ENCODE data around the gene SKAP1.

The SKAP1 gene

DNA sequence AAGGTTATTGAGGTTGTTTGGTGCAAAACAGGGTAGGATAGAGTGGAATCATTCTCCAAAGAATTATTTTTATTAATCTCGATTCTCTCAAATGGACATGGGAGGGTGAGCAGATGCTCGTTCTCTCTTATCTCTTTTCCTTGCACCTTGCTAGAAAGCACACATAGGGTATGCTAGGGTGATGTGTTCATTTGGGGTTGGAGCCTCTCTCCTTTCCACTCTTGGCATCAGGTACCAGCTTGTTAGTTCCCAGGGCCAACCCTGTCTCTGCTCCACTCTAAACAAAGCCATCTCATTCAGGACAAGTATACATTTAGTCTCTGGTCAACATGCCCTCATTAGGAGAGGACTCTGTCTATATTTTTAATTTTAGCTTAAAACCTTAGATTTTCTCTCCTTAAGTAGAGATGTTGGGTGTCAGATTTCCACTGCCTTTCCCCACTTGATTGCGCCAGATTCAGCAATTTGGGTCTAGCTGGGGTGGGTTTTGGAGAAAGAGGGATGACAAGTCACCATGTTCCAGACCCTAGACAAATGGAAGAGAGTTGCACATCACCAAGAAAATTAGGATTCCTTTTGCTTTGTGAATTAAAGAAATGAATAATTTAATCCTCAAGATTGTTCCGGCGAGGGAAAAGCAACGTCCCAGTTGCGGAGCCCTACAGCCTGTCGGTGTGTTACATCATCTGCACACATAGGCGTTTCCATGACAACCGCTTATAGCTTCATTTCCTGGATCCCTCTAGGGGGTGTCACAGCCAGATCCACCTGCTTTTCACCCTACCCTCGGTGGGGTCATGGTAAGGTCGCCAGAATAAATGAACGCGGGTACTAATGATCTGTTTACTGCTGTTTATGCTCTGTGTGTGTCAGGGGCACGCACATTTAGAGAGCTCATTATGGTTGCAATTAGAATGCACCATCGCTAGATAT lies 280.9 kb downstream of the SKAP1 start:
- Histone ChIP-seq H3K4me1 (ENCODE audit: insufficient read depth, low read length) (peaks cover 12% of the 10 kb centered on the region), H3K27ac (ENCODE audit: low read depth, low read length) (no peak overlapping the region), H3K9ac (ENCODE audit: low read depth, low read length) (no peak overlapping the region), H3K36me3 (ENCODE audit: insufficient read depth, low read length) (no peaks in the 10 kb centered on the region), H3K4me3 (ENCODE audit: low read length) (no peak overlapping the region), H3K27me3 (ENCODE audit: insufficient read depth, low read length) (peaks cover 7% of the 10 kb centered on the region; the same call in 1 of the 2 replicates), H3K9me3 (ENCODE audit: insufficient read depth, low read depth, low read length) (no peaks in the 10 kb centered on the region)
- 58% methylated on average over 16 of the region's 16 CpGs for WGBS

DNA sequence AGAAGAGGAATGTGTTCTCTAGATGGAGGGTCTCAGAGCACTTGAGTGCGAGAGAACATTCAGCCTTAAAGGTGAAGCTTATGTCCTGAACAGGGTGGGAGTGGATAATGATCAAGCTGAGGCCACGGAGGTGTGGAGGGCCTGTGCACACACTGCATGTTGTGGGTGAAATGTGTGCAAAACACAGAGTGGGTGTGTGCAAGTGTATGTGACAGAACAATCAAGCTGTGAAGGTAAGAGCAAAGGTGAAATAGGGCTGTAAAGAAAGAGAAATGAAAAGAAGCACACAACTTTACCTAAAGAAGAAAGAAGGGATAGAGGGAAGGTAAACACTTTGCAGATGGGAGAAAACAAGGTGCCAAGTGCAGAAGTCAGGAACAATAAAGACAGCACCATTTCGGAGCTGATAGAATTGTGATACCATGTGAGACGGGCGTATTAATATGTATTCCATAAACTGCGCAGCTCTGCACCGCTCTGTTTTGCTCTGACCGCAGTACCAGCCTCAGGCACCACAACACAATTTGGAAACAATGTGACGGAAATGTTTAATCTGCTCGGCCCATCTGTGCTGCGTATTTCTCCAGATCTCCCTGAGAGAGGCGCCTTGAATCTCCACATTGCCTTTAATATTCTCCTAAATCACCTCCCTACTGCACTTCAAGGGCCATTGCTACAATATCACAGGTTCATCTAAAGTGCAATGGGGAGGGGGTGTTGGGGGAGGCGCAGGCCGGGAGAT lies 281.8 kb downstream of the SKAP1 start:
- no peak overlapping the region for H3K4me3 ChIP-seq (ENCODE audit: low read length)
- peaks cover 7% of the 10 kb centered on the region; the same call in 1 of the 2 replicates for H3K27me3 ChIP-seq (ENCODE audit: insufficient read depth, low read length)
- H3K27ac ChIP-seq (ENCODE audit: low read depth, low read length): no peak overlapping the region
- WGBS: 95% methylated on average over 13 of the region's 14 CpGs
- no peaks in the 10 kb centered on the region for H3K36me3 ChIP-seq (ENCODE audit: insufficient read depth, low read length)
- no peak overlapping the region for H3K9ac ChIP-seq (ENCODE audit: low read depth, low read length)
- no peaks in the 10 kb centered on the region for H3K9me3 ChIP-seq (ENCODE audit: insufficient read depth, low read depth, low read length)
- H3K4me1 ChIP-seq (ENCODE audit: insufficient read depth, low read length): peaks cover 9% of the 10 kb centered on the region

DNA sequence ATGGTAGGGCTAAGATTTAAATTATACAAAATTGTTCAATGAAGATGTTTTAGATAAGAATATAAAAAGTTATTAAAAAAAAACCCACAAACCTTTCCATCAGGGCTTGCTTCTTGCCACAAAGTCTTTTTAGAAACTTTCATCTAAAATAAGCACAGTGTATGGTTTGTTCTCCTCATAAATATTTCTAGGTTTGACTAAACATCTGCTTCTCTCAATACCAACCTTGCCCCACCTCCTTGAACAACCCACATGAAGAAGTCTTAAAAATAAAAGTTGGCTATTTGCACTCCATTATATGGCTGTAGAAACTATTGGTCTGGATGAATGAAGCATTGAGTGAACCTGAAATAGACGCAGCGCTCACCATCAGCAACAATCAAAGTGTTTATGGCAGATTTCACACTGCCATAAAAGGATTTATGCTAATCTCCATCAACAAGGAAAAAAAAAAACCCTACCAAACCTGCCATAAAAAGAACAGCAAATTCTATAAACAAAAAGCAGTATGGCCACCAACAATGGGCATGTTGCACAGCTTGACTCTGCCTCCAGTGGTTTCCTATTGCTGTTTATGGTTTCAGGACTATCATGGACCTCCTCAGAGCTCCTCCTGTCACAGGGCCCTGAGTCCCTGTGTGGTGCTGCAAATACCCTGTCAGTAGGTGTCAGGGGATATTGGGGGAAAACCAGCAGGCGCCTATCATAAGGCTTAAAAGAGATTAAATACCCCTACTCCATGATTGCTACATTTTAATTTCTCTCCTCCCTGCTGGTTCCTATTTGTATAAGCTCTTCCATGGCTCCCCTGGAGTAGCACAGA lies 284.8 kb downstream of the SKAP1 start:
- 88% methylated on average over 3 of the region's 3 CpGs for WGBS
- no peak overlapping the region for H3K4me3 ChIP-seq (ENCODE audit: low read length)
- no peaks in the 10 kb centered on the region for H3K36me3 ChIP-seq (ENCODE audit: insufficient read depth, low read length)
- H3K4me1 ChIP-seq (ENCODE audit: insufficient read depth, low read length): peaks cover 4% of the 10 kb centered on the region
- H3K9me3 ChIP-seq (ENCODE audit: insufficient read depth, low read depth, low read length): no peaks in the 10 kb centered on the region
- no peak overlapping the region for H3K27ac ChIP-seq (ENCODE audit: low read depth, low read length)
- no peak overlapping the region for H3K9ac ChIP-seq (ENCODE audit: low read depth, low read length)
- peaks cover 4% of the 10 kb centered on the region; the same call in 1 of the 2 replicates for H3K27me3 ChIP-seq (ENCODE audit: insufficient read depth, low read length)

DNA sequence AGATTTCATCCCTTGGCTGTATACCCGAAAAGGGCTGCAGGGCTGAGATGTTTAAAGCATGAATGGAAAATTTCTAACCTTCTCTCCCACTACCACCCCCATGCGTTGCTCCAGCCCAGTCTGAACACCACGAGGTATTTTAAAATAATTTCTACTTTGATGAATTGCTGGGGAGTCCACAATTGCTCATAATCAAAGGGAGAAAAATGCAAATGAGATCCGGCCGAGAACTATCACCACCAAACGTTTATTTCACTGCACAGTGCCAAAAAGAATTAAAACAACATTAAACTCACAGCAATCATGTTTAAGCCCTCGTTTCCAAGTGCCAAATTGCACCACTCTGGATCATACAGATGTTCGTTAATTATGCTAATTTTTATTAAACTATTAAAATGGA lies 285.8 kb downstream of the SKAP1 start:
- H3K4me3 ChIP-seq (ENCODE audit: low read length): no peak overlapping the region
- no peak overlapping the region for H3K9ac ChIP-seq (ENCODE audit: low read depth, low read length)
- no peak overlapping the region for H3K27ac ChIP-seq (ENCODE audit: low read depth, low read length)
- H3K9me3 ChIP-seq (ENCODE audit: insufficient read depth, low read depth, low read length): no peaks in the 10 kb centered on the region
- H3K4me1 ChIP-seq (ENCODE audit: insufficient read depth, low read length): no peaks in the 10 kb centered on the region; the same call in 1 of the 2 replicates
- H3K27me3 ChIP-seq (ENCODE audit: insufficient read depth, low read length): peaks cover 4% of the 10 kb centered on the region; the same call in 1 of the 2 replicates
- WGBS: 84% methylated on average over 7 of the region's 8 CpGs
- H3K36me3 ChIP-seq (ENCODE audit: insufficient read depth, low read length): no peaks in the 10 kb centered on the region

DNA sequence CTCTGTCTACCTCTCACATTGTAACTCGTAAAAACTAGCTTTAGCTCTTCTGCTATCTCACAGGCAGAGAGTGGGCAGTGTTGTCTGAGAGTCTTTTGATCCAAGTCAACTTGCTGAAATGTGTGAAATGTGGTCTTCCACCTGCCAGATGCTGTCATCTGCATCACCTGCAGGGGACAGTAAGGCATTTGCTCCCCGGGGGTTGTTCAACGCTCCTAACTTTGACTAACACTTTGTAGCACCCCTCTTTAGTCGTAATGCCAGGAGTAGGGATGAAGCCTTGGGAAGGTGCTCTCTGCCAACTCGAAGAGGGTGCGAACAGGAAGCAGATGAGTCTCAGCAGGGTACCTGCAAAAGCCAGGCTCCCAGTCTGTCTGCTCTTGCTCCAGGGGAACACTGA lies 286.4 kb downstream of the SKAP1 start:
- Histone ChIP-seq H3K27me3 (ENCODE audit: insufficient read depth, low read length) (no peaks in the 10 kb centered on the region), H3K9me3 (ENCODE audit: insufficient read depth, low read depth, low read length) (no peaks in the 10 kb centered on the region), H3K4me1 (ENCODE audit: insufficient read depth, low read length) (no peaks in the 10 kb centered on the region), H3K4me3 (ENCODE audit: low read length) (no peak overlapping the region), H3K36me3 (ENCODE audit: insufficient read depth, low read length) (no peaks in the 10 kb centered on the region), H3K9ac (ENCODE audit: low read depth, low read length) (no peak overlapping the region), H3K27ac (ENCODE audit: low read depth, low read length) (no peak overlapping the region)
- WGBS: 53% methylated on average over 6 of the region's 6 CpGs

DNA sequence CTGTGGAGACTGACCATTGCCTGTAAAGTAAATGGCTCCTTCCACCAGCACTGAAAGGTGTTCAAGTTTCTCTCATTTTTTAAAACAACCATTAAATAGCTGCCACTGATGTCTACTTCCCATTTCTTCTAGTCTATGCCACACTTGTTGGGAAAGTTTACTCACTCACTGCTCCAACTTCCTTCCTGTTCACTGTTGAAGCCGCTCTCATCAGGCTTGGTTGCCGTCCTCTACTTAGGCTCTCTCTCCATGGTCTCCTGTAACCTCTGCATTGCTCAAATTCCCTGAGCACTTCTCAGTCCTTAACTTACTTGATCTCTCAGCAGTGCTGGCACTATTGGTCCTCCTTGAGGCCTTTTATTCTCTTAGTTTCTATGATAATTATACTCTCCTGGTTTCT lies 290.1 kb downstream of the SKAP1 start:
- WGBS: 79% methylated on average over 2 of the region's 2 CpGs
- Histone ChIP-seq H3K9me3 (ENCODE audit: insufficient read depth, low read depth, low read length) (no peaks in the 10 kb centered on the region), H3K27ac (ENCODE audit: low read depth, low read length) (no peak overlapping the region), H3K27me3 (ENCODE audit: insufficient read depth, low read length) (no peaks in the 10 kb centered on the region), H3K9ac (ENCODE audit: low read depth, low read length) (no peak overlapping the region), H3K4me1 (ENCODE audit: insufficient read depth, low read length) (no peaks in the 10 kb centered on the region), H3K4me3 (ENCODE audit: low read length) (no peak overlapping the region), H3K36me3 (ENCODE audit: insufficient read depth, low read length) (no peaks in the 10 kb centered on the region)

DNA sequence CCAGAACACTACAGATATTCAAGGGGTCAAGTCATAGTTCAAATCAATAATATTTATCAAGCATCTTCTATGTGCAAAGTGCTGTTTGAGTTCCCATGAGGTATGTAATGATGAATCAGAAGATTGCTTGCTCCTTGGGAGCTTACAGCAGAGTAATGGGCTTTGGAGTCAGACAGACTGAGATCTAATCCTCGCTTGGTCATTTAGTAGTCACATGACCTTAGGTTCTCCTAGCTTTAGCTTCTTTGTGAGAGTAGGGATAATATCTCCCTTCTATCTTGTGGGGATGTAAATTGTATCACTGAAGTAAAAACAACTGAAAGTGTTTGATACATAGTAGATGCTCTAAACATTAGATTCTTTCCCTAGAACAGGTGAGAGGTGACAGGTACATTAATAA lies 292.4 kb downstream of the SKAP1 start:
- Histone ChIP-seq H3K36me3 (ENCODE audit: insufficient read depth, low read length) (no peaks in the 10 kb centered on the region), H3K9ac (ENCODE audit: low read depth, low read length) (no peak overlapping the region), H3K4me1 (ENCODE audit: insufficient read depth, low read length) (no peaks in the 10 kb centered on the region), H3K9me3 (ENCODE audit: insufficient read depth, low read depth, low read length) (no peaks in the 10 kb centered on the region), H3K4me3 (ENCODE audit: low read length) (no peak overlapping the region), H3K27me3 (ENCODE audit: insufficient read depth, low read length) (no peaks in the 10 kb centered on the region), H3K27ac (ENCODE audit: low read depth, low read length) (no peak overlapping the region)
- WGBS: 90% methylated on average over 1 of the region's 1 CpG

DNA sequence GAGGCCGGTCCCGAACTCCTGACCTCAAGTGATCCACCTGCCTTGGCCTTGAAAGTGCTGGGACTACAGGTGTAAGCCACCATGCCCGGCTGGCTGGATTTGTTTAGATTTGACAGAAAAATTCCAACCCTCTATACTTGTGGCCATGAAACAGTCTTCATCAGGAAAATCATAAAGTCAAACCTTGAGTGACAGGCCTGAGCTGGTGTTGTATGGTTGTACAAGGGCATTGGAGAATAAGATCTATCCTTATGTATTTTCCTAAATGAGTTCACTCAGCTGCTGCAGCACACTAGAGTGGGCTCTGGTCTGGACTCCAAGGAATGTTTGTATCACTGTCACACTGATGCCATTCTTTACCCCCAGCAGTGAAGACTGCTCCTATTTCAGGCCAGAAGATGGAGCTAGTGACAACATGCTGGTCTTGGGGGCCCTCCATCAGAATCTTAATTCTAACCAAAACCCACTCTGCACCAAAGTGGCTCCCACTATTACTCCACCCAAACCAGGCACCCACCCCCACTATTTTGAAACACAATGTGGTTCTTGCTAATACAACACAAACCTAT lies 295.0 kb downstream of the SKAP1 start:
- no peak overlapping the region for H3K27ac ChIP-seq (ENCODE audit: low read depth, low read length)
- H3K9ac ChIP-seq (ENCODE audit: low read depth, low read length): no peak overlapping the region
- H3K36me3 ChIP-seq (ENCODE audit: insufficient read depth, low read length): no peaks in the 10 kb centered on the region
- 96% methylated on average over 3 of the region's 3 CpGs for WGBS
- no peaks in the 10 kb centered on the region for H3K4me1 ChIP-seq (ENCODE audit: insufficient read depth, low read length)
- no peaks in the 10 kb centered on the region for H3K9me3 ChIP-seq (ENCODE audit: insufficient read depth, low read depth, low read length)
- no peak overlapping the region for H3K4me3 ChIP-seq (ENCODE audit: low read length)
- no peaks in the 10 kb centered on the region for H3K27me3 ChIP-seq (ENCODE audit: insufficient read depth, low read length)

DNA sequence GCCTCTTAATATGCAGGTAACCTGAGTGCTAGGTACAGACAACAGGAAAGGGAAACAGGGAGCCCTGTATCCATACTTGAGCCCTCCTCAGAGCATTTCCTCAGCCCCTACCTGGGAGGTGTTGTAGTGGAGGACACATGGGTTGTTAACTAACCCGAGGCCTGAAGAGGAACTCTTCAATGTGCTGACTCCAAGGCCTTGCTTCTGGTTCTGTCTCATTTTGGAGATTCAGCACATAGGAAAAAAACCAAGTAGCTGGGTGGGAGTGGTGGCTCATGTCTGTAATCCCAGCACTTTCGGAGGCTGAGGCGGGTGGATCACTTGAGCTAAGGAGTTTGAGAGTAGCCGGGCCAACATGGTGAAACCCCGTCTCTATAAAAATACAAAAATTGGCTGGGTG lies 297.6 kb downstream of the SKAP1 start:
- H3K4me3 ChIP-seq (ENCODE audit: low read length): no peak overlapping the region
- no peak overlapping the region for H3K27ac ChIP-seq (ENCODE audit: low read depth, low read length)
- no peak overlapping the region for H3K9ac ChIP-seq (ENCODE audit: low read depth, low read length)
- no peaks in the 10 kb centered on the region for H3K36me3 ChIP-seq (ENCODE audit: insufficient read depth, low read length)
- no peaks in the 10 kb centered on the region for H3K9me3 ChIP-seq (ENCODE audit: insufficient read depth, low read depth, low read length)
- no peaks in the 10 kb centered on the region for H3K27me3 ChIP-seq (ENCODE audit: insufficient read depth, low read length)
- H3K4me1 ChIP-seq (ENCODE audit: insufficient read depth, low read length): peaks cover 3% of the 10 kb centered on the region; the same call in 1 of the 2 replicates
- WGBS: 94% methylated on average over 5 of the region's 5 CpGs

DNA sequence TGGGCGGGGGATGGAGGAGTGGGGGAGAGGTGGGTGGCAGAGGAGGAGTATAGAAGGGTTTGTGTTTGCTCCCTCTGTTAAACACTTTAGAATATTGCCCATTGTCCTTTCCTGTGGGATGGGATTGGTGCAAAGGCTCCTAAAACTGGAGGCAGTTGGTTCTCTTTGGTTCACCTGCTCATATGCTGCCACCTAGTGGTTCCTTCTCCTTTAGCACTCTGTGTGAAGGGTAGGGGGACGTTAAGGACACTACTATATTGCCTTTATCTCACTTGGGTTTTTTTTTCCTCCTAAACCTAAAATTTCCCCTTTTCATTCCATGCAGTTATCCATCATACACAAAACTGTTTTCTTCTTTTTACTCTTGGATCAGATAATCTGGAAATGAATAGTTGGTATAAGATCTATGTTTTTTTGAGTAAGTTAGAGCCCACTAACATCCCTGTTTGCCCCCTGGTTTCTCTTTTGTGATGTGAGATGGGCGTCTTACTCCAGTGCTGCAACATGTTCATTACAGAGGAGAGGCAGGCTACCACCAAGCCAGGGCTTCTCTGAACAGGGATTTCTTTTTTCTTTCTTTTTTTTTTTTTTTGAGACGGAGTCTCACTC lies 298.7 kb downstream of the SKAP1 start:
- H3K4me1 ChIP-seq (ENCODE audit: insufficient read depth, low read length): peaks cover 3% of the 10 kb centered on the region; the same call in 1 of the 2 replicates
- 72% methylated on average over 3 of the region's 4 CpGs for WGBS

More for the DNA sequence above, 298.7 kb downstream of the SKAP1 start:
- H3K9me3 ChIP-seq (ENCODE audit: insufficient read depth, low read depth, low read length): no peaks in the 10 kb centered on the region
- no peak overlapping the region for H3K4me3 ChIP-seq (ENCODE audit: low read length)
- no peaks in the 10 kb centered on the region; the same call in 1 of the 2 replicates for H3K36me3 ChIP-seq (ENCODE audit: insufficient read depth, low read length)
- H3K9ac ChIP-seq (ENCODE audit: low read depth, low read length): no peak overlapping the region
- H3K27me3 ChIP-seq (ENCODE audit: insufficient read depth, low read length): no peaks in the 10 kb centered on the region
- no peak overlapping the region for H3K27ac ChIP-seq (ENCODE audit: low read depth, low read length)

Measured in HUES64 (cell line).